HG03457 (cell line): ENCODE data around the gene SERINC5.
"Not testable (repeated sequence)": the region's sequence is repeated elsewhere in the genome, so short reads cannot be mapped to it uniquely, and the experiment has no call there.

Experiments used
- ATAC-seq: cut with Tn5 transposase; IDR thresholded peaks from one replicate; pipeline ENCODE4 v1.9.1; 2021; ENCODE audit warnings: moderate number of reproducible peaks; ENCODE audit not compliant: unreplicated experiment

Gene SERINC5

DNA sequence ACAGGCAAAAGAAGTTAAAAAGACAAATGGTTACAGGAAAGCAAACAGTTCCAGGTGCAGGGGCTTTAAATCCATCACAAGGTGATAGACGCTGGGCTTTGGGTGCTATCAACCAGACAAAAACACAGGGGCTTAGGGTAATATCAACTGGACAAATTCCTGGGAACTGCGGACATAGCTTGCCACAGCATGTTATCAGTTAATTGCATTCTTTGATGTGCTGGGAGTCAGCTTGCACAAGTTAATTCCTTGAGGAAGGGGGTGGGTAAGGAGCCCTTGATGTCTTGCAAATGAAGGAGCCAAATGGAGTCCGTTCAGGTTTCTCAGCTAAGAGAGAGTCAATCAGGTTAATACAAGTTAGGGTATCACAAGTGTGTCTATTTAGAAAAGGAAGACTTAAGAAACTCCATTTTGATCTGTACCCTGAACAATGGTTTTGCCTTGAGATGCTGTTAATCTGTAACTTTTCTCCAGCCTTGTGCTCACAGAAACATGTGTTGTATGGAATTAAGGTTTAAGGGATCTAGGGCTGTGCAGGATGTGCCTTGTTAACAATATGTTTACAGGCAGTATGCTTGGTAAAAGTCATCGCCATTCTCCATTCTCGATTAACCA, 144.4 kb downstream of the SERINC5 start:
- ATAC-seq = not testable (repeated sequence)

DNA sequence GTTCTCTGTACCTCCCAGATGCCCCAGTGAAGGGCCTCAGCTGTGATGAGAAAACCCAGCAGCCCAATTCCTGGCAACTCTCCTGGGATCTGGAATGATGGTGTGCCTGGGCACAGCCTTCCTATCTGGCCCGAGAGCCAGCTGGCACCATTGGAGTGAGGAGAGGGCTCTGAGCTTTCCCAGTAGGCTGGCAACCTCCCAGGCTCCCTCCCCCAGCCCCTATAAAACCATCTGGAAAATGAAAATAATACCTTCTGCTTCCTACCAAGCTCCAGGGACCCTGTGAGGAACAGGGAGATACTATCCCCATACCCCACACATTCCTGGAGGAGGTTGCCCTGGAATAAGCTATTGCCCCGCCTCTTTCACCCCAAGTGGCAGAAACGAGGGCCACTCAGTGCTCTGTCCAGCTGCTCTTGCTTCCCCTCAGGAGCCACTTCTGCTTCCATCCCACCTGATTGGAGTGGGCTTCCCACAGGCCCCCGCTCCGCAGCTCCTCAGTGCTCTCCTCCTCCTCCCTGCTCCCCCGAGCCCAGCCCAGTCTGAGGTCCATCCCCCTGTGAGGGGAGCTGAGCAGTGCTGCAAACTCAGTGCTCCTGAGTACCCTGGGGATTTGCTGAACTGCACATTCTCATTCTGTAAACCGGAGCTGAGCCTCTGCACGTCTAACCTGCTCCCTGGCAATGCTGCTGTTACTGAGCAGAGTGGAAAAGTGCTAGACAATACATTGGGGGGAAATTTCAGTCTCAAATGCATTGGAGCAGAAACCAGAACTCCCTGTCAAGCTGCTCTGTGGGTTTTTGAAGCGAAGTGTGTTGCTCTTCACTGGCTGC, 146.0 kb downstream of the SERINC5 start:
- no peak for ATAC-seq

DNA sequence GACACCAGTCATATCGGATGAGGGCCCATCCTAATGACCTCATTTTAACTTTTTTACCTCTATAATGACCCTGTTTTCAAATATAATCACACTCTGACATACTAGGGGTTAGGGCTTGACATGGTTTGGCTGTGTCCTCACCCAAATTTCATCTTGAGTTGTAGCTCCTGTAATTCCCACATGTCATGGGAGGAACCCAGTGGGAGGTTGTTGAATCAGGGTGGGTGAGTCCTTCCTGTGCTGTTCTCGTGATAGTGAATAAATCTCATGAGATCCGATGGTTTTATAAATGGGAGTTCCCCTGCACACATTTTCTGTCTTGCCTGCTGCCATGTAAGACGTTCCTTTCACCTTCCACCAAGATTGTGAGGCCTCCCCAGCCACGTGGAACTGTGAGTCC, 148.9 kb downstream of the SERINC5 start:
- no peak for ATAC-seq

DNA sequence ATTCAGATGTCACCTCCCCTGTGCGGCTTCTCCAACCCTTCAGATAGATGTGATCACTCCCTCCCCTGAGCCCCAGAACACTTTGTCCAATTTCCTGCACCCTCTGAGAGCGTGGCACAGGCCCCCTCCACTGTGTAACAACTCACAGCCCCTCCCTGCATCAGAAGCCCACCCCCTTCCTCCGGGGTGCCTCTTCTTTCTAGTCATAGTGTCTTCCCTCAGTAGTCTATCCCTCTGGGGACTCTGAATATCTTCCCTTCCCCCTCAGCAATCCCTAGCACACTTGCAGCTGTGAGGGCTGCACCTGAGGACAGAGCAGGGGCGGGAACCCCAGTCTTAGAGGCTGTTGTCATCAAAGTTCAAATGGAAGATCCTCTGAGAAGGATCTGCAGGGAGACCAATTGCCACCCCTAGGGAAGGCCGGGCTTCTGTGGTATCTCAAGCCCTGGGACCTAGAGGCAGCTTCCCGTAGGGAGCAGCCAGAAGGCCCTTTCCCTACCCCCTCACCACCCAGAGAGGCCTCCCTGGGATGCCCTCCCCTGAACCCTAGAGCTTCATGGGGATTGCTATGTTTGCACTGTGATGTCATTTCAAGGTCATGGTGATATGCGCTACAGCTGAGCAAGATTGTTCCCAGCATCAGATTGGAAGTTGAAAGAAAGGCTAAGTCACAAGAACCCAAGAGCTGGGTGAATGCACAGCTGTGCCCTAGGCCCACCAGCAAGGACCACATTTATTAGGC, 150.0 kb downstream of the SERINC5 start:
- ATAC-seq = no peak

DNA sequence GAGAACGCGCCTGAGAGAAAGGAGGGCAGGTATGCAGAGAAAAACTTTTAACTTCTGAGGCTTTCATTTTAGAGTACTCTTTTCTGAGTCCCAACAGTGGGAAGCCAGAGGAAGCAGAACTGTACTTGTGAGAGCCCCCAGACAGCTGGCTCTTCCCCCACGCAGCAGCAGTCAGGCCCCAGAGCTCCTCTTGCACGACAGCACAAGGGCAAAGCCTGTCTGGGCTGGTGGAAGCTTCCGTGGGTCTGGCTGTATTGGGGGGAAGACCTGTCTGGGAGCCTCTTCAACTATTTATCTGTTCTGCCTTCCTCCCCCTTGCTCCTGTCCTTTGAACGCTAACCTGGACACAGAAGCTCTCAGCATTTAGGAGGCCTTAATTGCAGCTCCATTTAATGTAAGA, 152.5 kb downstream of the SERINC5 start:
- no peak for ATAC-seq

DNA sequence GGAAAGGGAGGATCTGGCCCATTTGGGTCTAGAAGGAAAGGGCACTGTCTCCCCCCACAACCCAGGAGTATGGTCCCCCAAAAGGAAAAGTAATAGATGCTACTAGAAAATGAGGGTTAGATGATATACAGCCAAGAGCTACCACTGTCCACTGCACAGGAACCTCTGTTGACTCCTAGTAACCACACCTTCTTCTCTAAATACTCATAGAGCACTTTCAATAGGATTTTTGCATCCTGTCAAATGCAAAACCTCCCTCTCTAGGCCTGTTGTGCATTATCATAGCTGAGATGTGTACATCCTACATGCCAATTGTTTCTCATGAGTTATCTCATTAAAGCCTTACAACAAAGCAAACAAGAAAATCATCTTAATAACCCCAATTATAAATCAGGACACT, 153.9 kb downstream of the SERINC5 start:
- no peak for ATAC-seq

DNA sequence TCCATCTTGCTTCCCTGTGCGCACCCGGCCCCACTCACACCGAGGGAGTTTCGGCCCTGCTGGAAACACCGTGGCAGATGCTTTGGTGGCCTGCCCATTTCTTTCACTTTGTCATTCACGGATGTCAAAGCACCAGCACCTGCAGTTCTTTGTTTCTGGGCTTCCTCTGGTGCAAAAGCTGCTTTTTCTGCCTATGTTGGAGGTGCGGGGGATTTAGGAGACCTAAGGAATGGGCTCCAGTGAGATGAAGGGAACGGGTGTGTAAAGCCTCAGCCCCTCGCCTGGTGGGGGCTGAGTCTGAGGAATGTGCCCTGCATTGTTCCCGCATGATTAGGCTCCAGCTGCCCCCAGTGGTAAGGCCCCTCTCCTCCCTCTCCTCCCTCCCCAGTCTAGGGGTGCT, 158.4 kb downstream of the SERINC5 start:
- no peak for ATAC-seq

DNA sequence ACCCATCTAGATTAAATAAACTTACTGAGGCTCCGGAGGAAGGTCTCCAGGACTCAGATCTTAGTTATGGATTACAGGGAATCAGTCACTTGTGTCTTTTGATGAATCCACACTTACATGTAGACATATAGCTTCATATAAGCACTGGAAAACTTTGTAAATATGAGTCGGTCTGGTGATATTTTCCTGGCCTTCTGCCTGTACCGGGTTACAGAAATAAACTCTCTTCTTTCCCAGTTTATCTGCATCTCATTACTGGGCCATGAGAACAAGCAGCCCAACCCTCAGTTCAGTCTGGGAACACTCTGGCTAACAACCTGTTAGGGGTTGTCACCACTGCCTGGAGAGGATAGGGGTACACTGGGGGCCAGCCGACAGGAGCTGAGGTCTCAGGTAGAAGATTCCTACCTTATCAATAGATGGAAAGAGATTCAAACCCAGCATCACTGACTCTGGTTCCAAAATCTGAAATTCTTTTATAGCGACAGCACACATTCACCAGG, 161.6 kb downstream of the SERINC5 start:
- no peak for ATAC-seq

DNA sequence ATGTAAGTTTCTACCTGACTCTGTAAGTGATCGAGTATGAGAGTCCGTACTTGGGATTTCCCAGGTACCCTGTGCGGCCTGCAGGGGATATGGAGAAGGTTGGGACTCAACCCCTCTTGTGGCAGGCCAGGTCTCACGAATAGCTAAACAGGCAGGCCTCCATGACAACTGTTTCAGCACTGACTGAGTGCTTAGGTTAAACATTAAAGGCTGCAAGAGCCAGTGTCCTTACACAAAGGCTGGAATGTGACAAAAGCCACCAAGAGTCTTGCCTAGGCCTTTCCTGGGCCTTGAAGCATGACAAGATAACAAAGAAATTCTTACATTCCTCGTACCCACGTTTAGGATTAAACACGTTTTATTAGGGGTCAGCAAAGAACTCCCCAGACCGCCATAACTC, 162.1 kb downstream of the SERINC5 start:
- ATAC-seq = no peak

DNA sequence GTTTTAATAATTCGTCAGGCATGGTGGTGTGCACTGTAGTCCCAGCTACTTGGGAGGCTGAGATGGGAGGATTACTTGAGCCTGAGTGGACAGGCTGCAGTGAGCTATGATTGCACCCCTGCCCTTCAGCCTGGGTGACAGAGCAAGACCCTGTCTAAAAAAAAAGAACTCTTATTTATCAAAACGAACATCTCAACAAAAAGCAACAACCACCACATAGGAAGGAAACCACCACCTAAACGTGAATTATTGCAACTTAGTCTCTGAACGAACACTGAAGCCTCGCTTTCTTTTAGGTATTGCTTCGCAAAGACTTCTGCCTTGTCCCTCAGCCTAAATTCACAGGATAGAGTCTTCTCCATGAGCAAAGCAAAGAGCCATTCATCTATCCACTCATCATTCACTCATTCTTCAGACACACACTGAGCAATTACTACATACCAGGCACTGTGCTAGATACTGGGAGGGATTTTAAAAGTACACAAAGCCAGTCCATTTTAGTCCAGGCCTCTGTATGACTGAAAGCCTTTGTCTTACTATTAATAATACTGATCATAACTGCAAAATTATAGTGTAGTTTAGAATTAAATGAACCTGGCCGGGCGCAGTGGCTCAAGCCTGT, 163.3 kb downstream of the SERINC5 start:
- no peak for ATAC-seq

DNA sequence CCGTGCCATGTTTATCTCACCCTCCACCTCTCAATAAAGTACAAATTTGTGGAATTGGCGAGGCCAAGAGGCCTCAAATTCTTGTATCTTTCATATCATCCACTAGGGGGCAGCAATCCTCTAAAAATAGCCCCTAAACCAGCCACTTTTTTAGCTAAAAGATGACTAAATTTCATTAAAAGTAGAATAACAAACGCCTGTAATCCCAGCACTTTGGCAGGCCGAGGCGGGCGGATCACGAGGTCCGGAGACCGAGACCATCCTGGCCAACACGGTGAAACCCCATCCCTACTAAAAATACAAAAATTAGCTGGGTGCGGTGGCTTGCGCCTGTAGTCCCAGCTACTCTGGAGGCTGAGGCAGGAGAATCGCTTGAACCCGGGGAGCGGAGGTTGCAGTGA, 164.1 kb downstream of the SERINC5 start:
- not testable (repeated sequence) for ATAC-seq

DNA sequence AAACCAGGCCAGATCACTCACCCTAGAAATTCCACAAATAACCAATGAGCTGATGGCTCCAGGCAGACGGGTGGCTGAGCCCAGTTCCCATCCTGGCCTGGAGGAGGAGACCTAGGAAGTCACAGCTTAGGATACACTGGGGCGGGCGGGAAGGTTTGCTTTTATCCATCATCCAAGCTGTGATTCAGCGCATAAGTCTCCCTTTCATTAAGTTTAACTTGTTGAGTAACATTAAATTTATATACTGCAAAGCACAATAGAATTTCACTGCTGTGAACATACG, 165.0 kb downstream of the SERINC5 start:
- no peak for ATAC-seq

DNA sequence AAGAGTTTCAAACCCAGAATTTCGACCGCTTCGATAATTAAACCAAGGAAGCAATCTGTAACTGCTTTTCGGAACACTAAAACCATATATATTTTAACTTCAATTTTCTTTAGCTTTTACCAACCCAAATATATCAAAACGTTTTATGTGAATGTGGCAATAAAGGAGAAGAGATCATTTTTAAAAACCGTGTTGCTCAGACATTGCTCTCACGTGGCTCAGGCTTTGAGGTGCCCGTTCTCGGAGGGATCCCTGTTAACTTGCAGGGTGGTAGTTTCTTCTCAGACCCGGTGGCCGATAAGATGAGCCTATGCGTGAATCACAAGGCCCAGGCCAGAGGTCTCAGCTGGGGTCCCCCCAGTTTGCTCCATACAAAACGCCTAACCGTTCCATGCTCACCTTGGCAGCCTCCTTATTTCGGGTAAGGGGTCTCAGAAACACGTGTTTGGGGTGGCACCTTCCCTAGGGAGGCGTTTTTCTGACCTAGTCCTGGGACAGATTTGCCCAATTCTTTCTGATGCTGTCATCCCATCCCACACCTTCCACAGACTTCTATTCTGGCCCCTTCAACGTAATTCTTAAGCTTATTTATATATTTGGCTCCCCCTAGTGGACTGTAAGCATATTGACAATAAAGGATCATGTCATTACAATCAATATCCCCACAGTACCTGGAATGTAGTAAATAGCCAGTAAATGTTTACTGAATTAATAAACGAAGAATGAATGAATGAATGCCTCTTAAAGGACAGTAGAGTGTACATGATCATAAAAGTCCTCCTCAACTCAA, 172.6 kb downstream of the SERINC5 start:
- no peak for ATAC-seq

DNA sequence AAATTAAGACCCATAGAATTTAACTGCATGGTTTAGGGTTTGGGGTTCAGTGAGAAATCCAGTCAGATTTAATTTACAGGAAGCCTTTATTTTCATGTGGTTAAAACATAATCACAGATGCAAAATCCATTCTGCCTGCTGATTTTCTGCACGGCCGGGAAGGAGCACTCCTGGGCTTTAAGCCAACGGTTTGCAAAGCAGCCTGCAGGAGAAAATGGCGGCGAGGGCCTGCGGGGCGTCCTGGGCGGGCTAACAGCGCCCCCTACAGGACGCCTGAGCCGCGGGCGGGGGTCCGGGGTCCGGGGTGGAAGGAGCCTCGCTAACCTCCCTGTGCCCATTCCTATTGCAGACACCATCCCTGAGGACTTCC, 173.1 kb downstream of the SERINC5 start:
- no peak for ATAC-seq

DNA sequence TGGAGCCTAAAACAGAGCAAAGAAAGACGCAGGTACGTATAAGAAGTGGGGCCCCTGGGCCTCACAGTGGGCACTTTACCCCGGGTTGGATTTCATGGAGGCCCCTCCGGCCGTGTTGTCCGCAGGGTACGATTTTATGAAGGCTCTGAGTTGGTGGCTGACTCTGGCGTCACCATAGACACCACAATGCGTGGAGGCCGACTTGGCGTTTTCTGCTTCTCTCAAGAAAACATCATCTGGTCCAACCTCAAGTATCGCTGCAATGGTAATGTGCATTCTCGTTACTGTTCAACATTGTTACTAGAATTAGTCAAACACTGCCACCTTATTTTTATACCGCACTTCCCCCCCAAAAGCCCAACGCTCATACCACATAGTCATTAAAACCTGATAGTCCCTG, 173.6 kb downstream of the SERINC5 start:
- ATAC-seq = no peak

DNA sequence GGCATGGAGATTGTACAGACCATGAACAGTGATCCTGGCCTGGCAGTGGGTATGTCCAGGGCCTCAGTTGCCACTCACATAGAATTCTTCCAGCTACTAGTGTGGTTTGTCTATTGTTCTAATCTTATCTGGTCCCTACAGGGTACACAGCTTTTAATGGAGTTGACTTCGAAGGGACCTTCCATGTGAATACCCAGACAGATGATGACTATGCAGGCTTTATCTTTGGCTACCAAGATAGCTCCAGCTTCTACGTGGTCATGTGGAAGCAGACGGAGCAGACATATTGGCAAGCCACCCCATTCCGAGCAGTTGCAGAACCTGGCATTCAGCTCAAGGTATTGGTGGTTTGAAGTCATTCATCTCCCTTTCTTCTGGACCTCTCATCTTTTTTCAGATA, 176.9 kb downstream of the SERINC5 start:
- no peak for ATAC-seq

DNA sequence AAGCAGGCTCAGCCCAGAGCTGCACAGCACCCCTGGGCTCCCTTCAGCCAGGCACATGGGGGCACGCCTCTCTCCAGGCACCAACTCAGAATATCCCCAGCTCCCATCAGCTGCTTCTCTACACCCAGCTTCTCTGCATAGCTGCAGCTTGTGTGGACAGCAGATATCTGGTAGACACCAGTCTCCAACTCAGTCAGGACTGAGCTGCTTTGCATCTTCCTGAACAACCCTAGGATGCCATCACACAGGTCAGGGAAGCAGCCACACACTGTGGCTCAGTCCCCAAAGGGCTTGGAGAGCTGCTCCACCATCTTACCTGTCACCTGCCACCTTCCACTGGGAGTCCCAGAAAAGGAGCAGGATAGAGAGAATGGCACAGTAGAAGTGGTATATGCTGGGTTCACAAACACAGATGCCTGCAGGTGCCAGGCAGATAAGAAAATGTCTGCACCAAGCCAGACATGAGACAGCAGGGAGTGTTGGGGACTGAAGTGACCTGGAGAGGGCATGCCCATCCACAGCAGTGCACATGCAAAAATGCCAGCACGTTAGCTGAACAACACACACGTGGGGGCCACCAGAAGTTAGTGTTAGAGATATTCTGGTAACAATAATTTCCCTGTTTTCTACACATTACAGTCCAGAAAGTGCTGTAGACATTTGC, 178.7 kb downstream of the SERINC5 start:
- ATAC-seq = no peak

DNA sequence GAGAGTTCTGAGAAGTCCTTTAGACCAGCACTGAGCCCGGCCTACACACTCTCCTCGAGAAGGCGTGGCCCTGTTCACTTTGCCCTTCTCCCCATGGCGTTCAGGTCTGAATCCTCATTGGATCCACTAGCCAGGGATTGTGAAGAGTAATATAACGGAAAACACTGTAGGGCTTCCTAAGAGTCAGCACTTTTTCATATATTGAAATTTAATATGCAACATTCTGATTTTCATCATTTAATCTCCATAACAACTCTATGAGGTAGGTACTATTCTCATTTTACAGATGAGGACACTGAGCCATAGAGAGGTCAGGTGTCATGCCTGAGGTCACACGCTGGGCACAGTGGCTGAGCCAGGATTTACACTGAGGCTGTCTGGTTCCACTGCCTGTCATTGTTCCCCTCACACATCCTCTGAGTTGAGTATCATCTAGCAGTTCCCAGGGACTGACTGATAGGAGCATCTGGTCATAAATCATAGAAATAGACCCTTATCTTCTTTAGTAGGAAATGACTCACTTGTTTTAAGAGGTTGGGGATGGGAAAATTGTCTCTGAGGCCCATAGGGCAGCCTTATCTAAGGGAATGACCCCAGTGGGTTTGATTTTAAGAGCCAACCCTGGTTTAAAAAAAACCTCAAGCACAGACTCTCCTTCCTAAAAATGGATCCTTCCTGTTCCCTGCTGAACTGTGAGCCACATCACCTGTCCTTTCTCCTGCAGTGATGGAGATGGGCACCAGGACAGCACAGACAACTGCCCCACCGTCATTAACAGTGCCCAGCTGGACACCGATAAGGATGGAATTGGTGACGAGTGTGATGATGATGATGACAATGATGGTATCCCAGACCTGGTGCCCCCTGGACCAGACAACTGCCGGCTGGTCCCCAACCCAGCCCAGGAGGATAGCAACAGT, 179.5 kb downstream of the SERINC5 start:
- ATAC-seq = no peak
